GM12878 (cell line): ENCODE results near the gene CFAP58.

Experiments
- BCL11A ChIP-seq: IDR thresholded peaks from 2 replicates; pipeline ENCODE4 v1.6.1; 2011; ENCODE audit warnings: low read depth, low read length
- EP300 ChIP-seq, 2 experiments: fragments of 150-350 bp in 1 of 2; IDR thresholded peaks; 2 replicates each; pipeline ENCODE4 v1.6.1; 2011 to 2012; ENCODE audit warnings: low read depth in 2 of 2, low read length in 2 of 2, borderline replicate concordance in 1 of 2, improper control_type of control experiment in 1 of 2, inconsistent platforms in 1 of 2; ENCODE audit not compliant: control insufficient read depth in 1 of 2
- EZH2 ChIP-seq: IDR thresholded peaks from 2 replicates; pipeline ENCODE4 v1.6.1; 2012; ENCODE audit warnings: low read depth, mild to moderate bottlenecking, control low read depth, inconsistent platforms, low read length, borderline replicate concordance; ENCODE audit not compliant: control insufficient read depth
- HDGF ChIP-seq: fragments of 450-650 bp; IDR thresholded peaks from 2 replicates; pipeline ENCODE4 v1.6.1; 2016; ENCODE audit warnings: antibody characterized with exemption
- NFIC ChIP-seq: IDR thresholded peaks from 2 replicates; pipeline ENCODE4 v1.6.1; 2012; ENCODE audit warnings: low read depth, mild to moderate bottlenecking, inconsistent platforms, low read length, moderate library complexity
- POLR2AphosphoS2 ChIP-seq: IDR thresholded peaks from 2 replicates; pipeline ENCODE4 v1.6.1; 2011; ENCODE audit warnings: low read depth, mild to moderate bottlenecking, low read length, improper control_type of control experiment, moderate library complexity
- POLR2AphosphoS5 ChIP-seq: IDR thresholded peaks from 2 replicates; pipeline ENCODE4 v1.6.1; 2011; ENCODE audit warnings: mild to moderate bottlenecking, low read length, inconsistent platforms
- SIN3A ChIP-seq: IDR thresholded peaks from 2 replicates; pipeline ENCODE4 v1.6.1; 2012; ENCODE audit warnings: low read depth, low read length, improper control_type of control experiment
- TF ChIP-seq, protein P1 (sequence below), 3 experiments: IDR thresholded peaks in 2 of 3; conservative IDR thresholded peaks in 1 of 3; 2 replicates each; pipeline ENCODE4 v1.5.1; 2011; ENCODE audit warnings: low read depth in 3 of 3, low read length in 3 of 3, mild to moderate bottlenecking in 3 of 3, control low read depth in 2 of 3, moderate library complexity in 2 of 3, inconsistent platforms in 1 of 3, mixed read lengths in 1 of 3; ENCODE audit not compliant: control insufficient read depth in 2 of 3, insufficient read depth in 1 of 3; ENCODE audit errors: extremely low read depth in 1 of 3
- TF ChIP-seq, protein P2 (sequence below): IDR thresholded peaks from 2 replicates; pipeline ENCODE4 v1.6.1; 2011; ENCODE audit warnings: borderline replicate concordance, low read depth, mild to moderate bottlenecking, moderate library complexity, mixed read lengths, low read length; ENCODE audit not compliant: insufficient read depth; ENCODE audit errors: extremely low read length
- TF ChIP-seq, protein P3 (sequence below): IDR thresholded peaks from 2 replicates; pipeline ENCODE4 v1.6.1; 2011; ENCODE audit warnings: low read depth, mild to moderate bottlenecking, low read length, moderate library complexity, borderline replicate concordance; ENCODE audit errors: extremely low read depth

DNA sequence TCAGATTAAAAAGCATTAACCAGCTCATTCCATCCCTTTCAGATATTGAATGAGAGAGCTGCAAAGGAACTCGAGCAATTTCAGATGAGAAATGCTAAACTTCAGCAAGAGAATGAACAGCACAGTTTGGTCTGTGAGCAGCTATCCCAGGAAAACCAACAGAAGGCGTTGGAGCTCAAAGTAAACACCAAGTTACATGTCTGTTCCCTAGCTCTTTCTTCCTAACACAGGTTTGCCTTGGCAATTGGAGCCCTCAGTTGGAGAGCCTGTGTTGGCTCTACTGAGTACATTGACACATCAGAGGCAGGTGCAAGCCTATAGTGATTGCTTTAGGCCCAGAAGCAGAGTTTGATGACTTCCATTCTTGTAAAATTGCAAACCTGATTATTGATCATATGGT lies 14.7 kb downstream of the CFAP58 start:
- TF ChIP-seq POLR2AphosphoS2 = no peak
- TF ChIP-seq POLR2AphosphoS5 = no peak
- TF ChIP-seq EP300 (IDR thresholded peaks at IDR 0.05; ENCODE audit: borderline replicate concordance in 1 of 2, control insufficient read depth in 1 of 2, low read depth in 2 of 2, low read length in 2 of 2) = no peak
- TF ChIP-seq, protein P1, sequence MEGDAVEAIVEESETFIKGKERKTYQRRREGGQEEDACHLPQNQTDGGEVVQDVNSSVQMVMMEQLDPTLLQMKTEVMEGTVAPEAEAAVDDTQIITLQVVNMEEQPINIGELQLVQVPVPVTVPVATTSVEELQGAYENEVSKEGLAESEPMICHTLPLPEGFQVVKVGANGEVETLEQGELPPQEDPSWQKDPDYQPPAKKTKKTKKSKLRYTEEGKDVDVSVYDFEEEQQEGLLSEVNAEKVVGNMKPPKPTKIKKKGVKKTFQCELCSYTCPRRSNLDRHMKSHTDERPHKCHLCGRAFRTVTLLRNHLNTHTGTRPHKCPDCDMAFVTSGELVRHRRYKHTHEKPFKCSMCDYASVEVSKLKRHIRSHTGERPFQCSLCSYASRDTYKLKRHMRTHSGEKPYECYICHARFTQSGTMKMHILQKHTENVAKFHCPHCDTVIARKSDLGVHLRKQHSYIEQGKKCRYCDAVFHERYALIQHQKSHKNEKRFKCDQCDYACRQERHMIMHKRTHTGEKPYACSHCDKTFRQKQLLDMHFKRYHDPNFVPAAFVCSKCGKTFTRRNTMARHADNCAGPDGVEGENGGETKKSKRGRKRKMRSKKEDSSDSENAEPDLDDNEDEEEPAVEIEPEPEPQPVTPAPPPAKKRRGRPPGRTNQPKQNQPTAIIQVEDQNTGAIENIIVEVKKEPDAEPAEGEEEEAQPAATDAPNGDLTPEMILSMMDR (IDR thresholded peaks at IDR 0.05 in 2 of 3, conservative IDR thresholded peaks at IDR 0.05 in 1 of 3; ENCODE audit: control insufficient read depth in 2 of 3, extremely low read depth in 1 of 3, insufficient read depth in 1 of 3, low read depth in 3 of 3, low read length in 3 of 3) = no peak
- TF ChIP-seq BCL11A = no peak
- TF ChIP-seq HDGF = no peak
- TF ChIP-seq, protein P2, sequence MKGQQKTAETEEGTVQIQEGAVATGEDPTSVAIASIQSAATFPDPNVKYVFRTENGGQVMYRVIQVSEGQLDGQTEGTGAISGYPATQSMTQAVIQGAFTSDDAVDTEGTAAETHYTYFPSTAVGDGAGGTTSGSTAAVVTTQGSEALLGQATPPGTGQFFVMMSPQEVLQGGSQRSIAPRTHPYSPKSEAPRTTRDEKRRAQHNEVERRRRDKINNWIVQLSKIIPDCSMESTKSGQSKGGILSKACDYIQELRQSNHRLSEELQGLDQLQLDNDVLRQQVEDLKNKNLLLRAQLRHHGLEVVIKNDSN = no peak
- TF ChIP-seq, protein P3, sequence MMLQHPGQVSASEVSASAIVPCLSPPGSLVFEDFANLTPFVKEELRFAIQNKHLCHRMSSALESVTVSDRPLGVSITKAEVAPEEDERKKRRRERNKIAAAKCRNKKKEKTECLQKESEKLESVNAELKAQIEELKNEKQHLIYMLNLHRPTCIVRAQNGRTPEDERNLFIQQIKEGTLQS = no peak
- no peak for TF ChIP-seq SIN3A
- TF ChIP-seq NFIC = no peak
- no peak for TF ChIP-seq EZH2
